GM12878 (cell line): Measurements from ENCODE around the gene MYL11. TPM values are rescaled to one million over a fixed set of nuclear protein-coding genes. Genes with fewer than 3 reads are reported as not detected.

ENCODE experiments used
- ATAC-seq: fragments of 200-7000 bp; cut with Tn5 transposase; 3 replicates; pipeline ENCODE4 v1.9.1; 2020; ENCODE audit warnings: mild to moderate bottlenecking, moderate library complexity
- BruUV-seq: library from RNA; stranded (reverse); fragments of 400-500 nt; replicated peaks from 2 replicates; lab custom pipeline; 2021; lab: Mats Ljungman, UMichigan
- CTCF ChIA-PET: fragments of 300-600 bp; sonication (Branson Sonifier 250); formaldehyde crosslinking; extraction: SDS; loops from one replicate; lab custom pipeline; 2021; ENCODE audit warnings: inconsistent platforms; lab: Yijun Ruan, JAX
- POLR2A ChIA-PET: fragments of 350-600 bp; formaldehyde crosslinking; extraction: SDS; loops from one replicate; lab custom pipeline; 2021; ENCODE audit warnings: inconsistent platforms; lab: Charles Lee
- RAD21 ChIA-PET: fragments of 300-600 bp; sonication (Branson Sonifier 250); formaldehyde crosslinking; loops from one replicate; lab custom pipeline; 2023; ENCODE audit warnings: antibody characterized with exemption; ENCODE audit not compliant: unreplicated experiment; lab: Charles Lee
- SMC1A ChIA-PET: fragments of 300-600 bp; sonication (Branson Sonifier 250); formaldehyde crosslinking; loops from one replicate; lab custom pipeline; 2023; ENCODE audit not compliant: unreplicated experiment, uncharacterized antibody; lab: Charles Lee
- DNase-seq: peaks from one replicate; pipeline ENCODE4 v3.0.0-alpha.2; 2011; ENCODE audit warnings: low read depth, low spot score
- FAIRE-seq: peaks from 3 replicates; lab custom pipeline; 2011; peaks lifted over from hg19 to GRCh38; lab: Jason Lieb, UNC
- H2AFZ ChIP-seq: 2 replicates; pipeline ENCODE4 v1.6.0; 2011; ENCODE audit warnings: low read depth, low read length, control low read depth; ENCODE audit not compliant: control insufficient read depth
- H3K27ac ChIP-seq: 2 replicates; pipeline ENCODE4 v1.5.1; 2011; ENCODE audit warnings: control low read depth; ENCODE audit not compliant: control insufficient read depth, insufficient read depth
- H3K27me3 ChIP-seq, 2 experiments: replicated peaks in 1 of 2; 2 replicates each; pipeline versions ENCODE4 v1.6.0 to v1.6.1; 2011; ENCODE audit warnings: low read length in 1 of 2; ENCODE audit not compliant: control insufficient read depth in 2 of 2, insufficient read depth in 2 of 2
- H3K36me3 ChIP-seq, 2 experiments: 2 replicates each; pipeline ENCODE4 v1.5.1; 2011; ENCODE audit warnings: low read length in 1 of 2; ENCODE audit not compliant: control insufficient read depth in 2 of 2, insufficient read depth in 2 of 2
- H3K4me1 ChIP-seq: 2 replicates; pipeline ENCODE4 v1.6.1; 2011; ENCODE audit warnings: mild to moderate bottlenecking, low read length, moderate library complexity, mixed read lengths; ENCODE audit not compliant: control insufficient read depth, insufficient read depth
- H3K4me2 ChIP-seq: 2 replicates; pipeline ENCODE4 v1.6.0; 2011; ENCODE audit warnings: control low read depth; ENCODE audit not compliant: control insufficient read depth, insufficient read depth
- H3K4me3 ChIP-seq: fragments of 200-600 bp; sonication (generic); 2 replicates; pipeline ENCODE4 v1.5.1; 2016
- H3K79me2 ChIP-seq: 2 replicates; pipeline ENCODE4 v1.6.0; 2011; ENCODE audit warnings: low read length; ENCODE audit not compliant: control insufficient read depth, insufficient read depth
- H3K9ac ChIP-seq: 2 replicates; pipeline ENCODE4 v1.8.0; 2011; ENCODE audit warnings: low read length, control low read depth, mixed read lengths; ENCODE audit not compliant: control insufficient read depth, insufficient read depth
- H3K9me3 ChIP-seq: replicated peaks from 3 replicates; pipeline ENCODE4 v1.5.1; 2011; ENCODE audit warnings: mild to moderate bottlenecking, low read length; ENCODE audit not compliant: control insufficient read depth, insufficient read depth
- H4K20me1 ChIP-seq: 2 replicates; pipeline ENCODE4 v1.6.0; 2011; ENCODE audit not compliant: control insufficient read depth, insufficient read depth
- BHLHE40 ChIP-seq, 2 experiments: fragments of 450-650 bp in 1 of 2; IDR thresholded peaks; 2 replicates each; pipeline ENCODE4 v1.6.1; 2011 to 2017; ENCODE audit warnings: low read depth in 2 of 2, borderline replicate concordance in 1 of 2, improper control_type of control experiment in 1 of 2, low read length in 1 of 2, mild to moderate bottlenecking in 1 of 2
- CHD1 ChIP-seq: IDR thresholded peaks from 2 replicates; pipeline ENCODE4 v1.6.1; 2012; ENCODE audit warnings: low read depth, low read length, improper control_type of control experiment
- EZH2 ChIP-seq: IDR thresholded peaks from 2 replicates; pipeline ENCODE4 v1.6.1; 2012; ENCODE audit warnings: low read depth, mild to moderate bottlenecking, control low read depth, inconsistent platforms, low read length, borderline replicate concordance; ENCODE audit not compliant: control insufficient read depth
- HDGF ChIP-seq: fragments of 450-650 bp; IDR thresholded peaks from 2 replicates; pipeline ENCODE4 v1.6.1; 2016; ENCODE audit warnings: antibody characterized with exemption
- IKZF2 ChIP-seq, 2 experiments: fragments of 450-650 bp; IDR thresholded peaks; 2 replicates each; pipeline ENCODE4 v1.6.1; 2017; ENCODE audit warnings: mild to moderate bottlenecking in 2 of 2, moderate library complexity in 2 of 2
- MLLT1 ChIP-seq: fragments of 450-650 bp; IDR thresholded peaks from 2 replicates; pipeline ENCODE4 v1.6.1; 2016; ENCODE audit warnings: mild to moderate bottlenecking
- MTA2 ChIP-seq: fragments of 450-650 bp; IDR thresholded peaks from 2 replicates; pipeline ENCODE4 v1.6.1; 2016; ENCODE audit warnings: low read depth, mild to moderate bottlenecking, moderate library complexity
- MYB ChIP-seq: fragments of 150-350 bp; IDR thresholded peaks from 2 replicates; pipeline ENCODE4 v1.6.1; 2014; ENCODE audit warnings: mild to moderate bottlenecking, low read depth, low read length, borderline replicate concordance
- NBN ChIP-seq: fragments of 450-650 bp; IDR thresholded peaks from 2 replicates; pipeline ENCODE4 v1.6.1; 2016
- NR2C1 ChIP-seq: fragments of 450-650 bp; IDR thresholded peaks from 2 replicates; pipeline ENCODE4 v1.6.1; 2017; ENCODE audit warnings: antibody characterized with exemption, mild to moderate bottlenecking, moderate library complexity
- PBX3 ChIP-seq: IDR thresholded peaks from 2 replicates; pipeline ENCODE4 v1.6.1; 2011; ENCODE audit warnings: mild to moderate bottlenecking, low read depth, low read length, moderate library complexity; ENCODE audit not compliant: insufficient replicate concordance
- PML ChIP-seq: IDR thresholded peaks from 2 replicates; pipeline ENCODE4 v1.6.1; 2012; ENCODE audit warnings: low read length, inconsistent platforms
- POU2F2 ChIP-seq: IDR thresholded peaks from 3 replicates; pipeline ENCODE4 v1.6.1; 2011; ENCODE audit warnings: low read depth, mild to moderate bottlenecking, low read length, borderline replicate concordance
- RUNX3 ChIP-seq: IDR thresholded peaks from 2 replicates; pipeline ENCODE4 v1.6.1; 2012; ENCODE audit warnings: low read length, inconsistent platforms
- SIN3A ChIP-seq: IDR thresholded peaks from 2 replicates; pipeline ENCODE4 v1.6.1; 2012; ENCODE audit warnings: low read depth, low read length, improper control_type of control experiment
- SPI1 ChIP-seq: IDR thresholded peaks from 2 replicates; pipeline ENCODE4 v1.6.1; 2011; ENCODE audit warnings: low read depth, mild to moderate bottlenecking, low read length, moderate library complexity, borderline replicate concordance; ENCODE audit not compliant: insufficient read depth
- YY1 ChIP-seq: IDR thresholded peaks from 2 replicates; pipeline ENCODE4 v1.6.1; 2011; ENCODE audit warnings: low read depth, mild to moderate bottlenecking, low read length
- ZNF384 ChIP-seq: IDR thresholded peaks from 2 replicates; pipeline ENCODE4 v1.6.1; 2012; ENCODE audit warnings: low read depth, mild to moderate bottlenecking, low read length, improper control_type of control experiment, borderline replicate concordance
- whole genome bisulfite sequencing: methylation state at CpG from one replicate; pipeline ENCODE4 v1.1.6; 2016; ENCODE audit warnings: low lambda C conversion rate; ENCODE audit not compliant: insufficient replicate concordance, insufficient coverage; ENCODE audit errors: missing lambda C conversion rate; 5-methylcytosine and 5-hydroxymethylcytosine counted together
- in situ Hi-C: fragments of 300-500 bp; cut with MboI; formaldehyde crosslinking; loops from 9 replicates; pipeline ENCODE4 v1.14.3; 2018; ENCODE audit warnings: mixed read lengths
- intact Hi-C: fragments of 100-400 bp; cut with micrococcal nuclease; formaldehyde crosslinking; loops from one replicate; pipeline ENCODE4 v1.14.2; 2022; ENCODE audit not compliant: unreplicated experiment
- polyA plus RNA-seq, 11 experiments: library from polyadenylated mRNA; depleted of rRNA in 4 of 11; unstranded in 6 of 11; stranded (reverse) in 5 of 11; fragments of >200 nt; fragmentation: Nextera tagmentation in 4 of 11; fragmentation: Illumina TruSeq in 1 of 11; extraction: Ambion mirVana in 4 of 11; extraction: Trizol in 1 of 11; gene quantifications; 1 replicate in 1 of 11; 2 replicates in 10 of 11; pipeline versions ENCODE4 v1.2.1 to v1.2.3, GENCODE V29; 2011 to 2016; ENCODE audit warnings: inconsistent platforms in 2 of 11, missing spikeins in 2 of 11, low read depth in 1 of 11
- total RNA-seq, 4 experiments: library from RNA; depleted of rRNA in 3 of 4; stranded (reverse); fragments of >200 nt in 3 of 4; fragmentation: Illumina TruSeq in 1 of 4; extraction: Trizol in 1 of 4; gene quantifications; 2 replicates each; pipeline versions ENCODE4 v1.2.1 to v1.2.3, GENCODE V29; 2013 to 2021

Gene MYL11
- total and polyA plus RNA-seq, 10 of the 15 experiments (the other 5 are each of a cell fraction or from before 2014, with no cell fraction given), result 0.19 to 1.2 (median 0.61) TPM; not detected in 5

GRCh38 chr16:30335028-30335597 is 39.5 kb upstream of the MYL11 start (continued):
- peak in 1 of 2 experiments; percentile 43; a peak in 1 of 4 replicates for TF ChIP-seq BHLHE40 (IDR thresholded peaks at IDR 0.05; ENCODE audit: borderline replicate concordance in 1 of 2, low read depth in 2 of 2, low read length in 1 of 2)

- FAIRE-seq (no peak), DNase-seq (peak; percentile 23), ATAC-seq (peak; percentile 25)
- H3K36me3 ChIP-seq, result no peaks in the 10 kb centered on the region
- intact Hi-C loops, result no loop called here
- H3K4me3 ChIP-seq, result peak overlapping the region; percentile 59
- no peaks in the 10 kb centered on the region for H3K27me3 ChIP-seq
- 25% methylated on average over 16 of the region's 17 CpGs for WGBS
- no peaks in the 10 kb centered on the region for H4K20me1 ChIP-seq
- H3K4me2 ChIP-seq, result peak overlapping the region; percentile 86
- ChIA-PET SMC1A (interaction anchor here (0.6 to 1.8 kb wide), 4 partner anchors 13 to 272 kb away, joined by 3 to 5 read pairs (median 4); partner anchors contain the start of gene CD2BP2), CTCF (interaction anchor here (0.6 to 1.5 kb wide), 5 partner anchors 19 to 262 kb away, joined by 3 to 5 read pairs (median 3); partner anchors contain the start of genes CD2BP2 and TBC1D10B), RAD21 (interaction anchor here (0.7 to 2.1 kb wide), 6 partner anchors 15 to 243 kb away, joined by 3 to 8 read pairs (median 4); partner anchors contain the start of gene SEPTIN1), POLR2A (interaction anchor here (0.9 to 2.4 kb wide), 5 partner anchors 13 to 152 kb away, joined by 3 to 9 read pairs (median 3); partner anchors contain the start of genes CORO1A and SEPTIN1)
- H3K9ac ChIP-seq, result peak overlapping the region; percentile 26; the same call in 1 of the 2 replicates
- no peaks in the 10 kb centered on the region for H3K9me3 ChIP-seq
- peaks cover 6% of the 10 kb centered on the region for H3K4me1 ChIP-seq
- in situ Hi-C loops, result no loop called here
- no TSS peak for BruUV-seq
- no peaks in the 10 kb centered on the region; the same call in 1 of the 2 replicates for H3K79me2 ChIP-seq
- peak overlapping the region; percentile 66 for H2AFZ ChIP-seq
- H3K27ac ChIP-seq, result no peak overlapping the region
- TF ChIP-seq MTA2, result peak; percentile 37; the same call in 1 of the 2 replicates
- no peak for TF ChIP-seq EZH2
- 0 out of 2 replicates have a peak, but pooled peaks have one; percentile 5 for TF ChIP-seq PML
- peak; percentile 68 for TF ChIP-seq NBN
- peak; percentile 51; the same call in 1 of the 2 replicates for TF ChIP-seq ZNF384
- no peak for TF ChIP-seq MYB
- 0 out of 4 replicates have a peak, but pooled peaks of 1 of the 2 experiments have one; percentile 21 for TF ChIP-seq IKZF2 (IDR thresholded peaks at IDR 0.05)
- peak; percentile 47; the same call in 1 of the 2 replicates for TF ChIP-seq HDGF
- TF ChIP-seq SIN3A, result no peak
- TF ChIP-seq RUNX3, result peak; percentile 28; the same call in 1 of the 2 replicates
- no peak for TF ChIP-seq CHD1
- 0 out of 2 replicates have a peak, but pooled peaks have one; percentile 37 for TF ChIP-seq MLLT1
- TF ChIP-seq POU2F2, result no peak
- peak; percentile 46; the same call in 1 of the 2 replicates for TF ChIP-seq NR2C1
- TF ChIP-seq YY1, result no peak
- no peak; the same call in 1 of the 2 replicates for TF ChIP-seq SPI1
- TF ChIP-seq PBX3, result no peak
Measured at GRCh38 chr16:30335598-30336474, 38.8 kb upstream of the MYL11 start.
